Mucosa of rectum (tissue), 2 donors: ENCODE data around the gene DNHD1.

Experiments
- H3K27ac ChIP-seq, 2 donors: one replicate each; pipeline ENCODE4 v1.7.0; 2013; ENCODE audit warnings: inconsistent platforms in 2 of 2, low read depth in 2 of 2, low read length in 2 of 2
- H3K27me3 ChIP-seq, 2 donors: one replicate each; pipeline ENCODE4 v1.7.0; 2013; ENCODE audit warnings: low read length in 2 of 2; ENCODE audit not compliant: control insufficient read depth in 2 of 2, insufficient read depth in 2 of 2
- H3K36me3 ChIP-seq, 2 donors: one replicate each; pipeline ENCODE4 v1.7.0; 2013; ENCODE audit warnings: low read length in 2 of 2; ENCODE audit not compliant: control insufficient read depth in 2 of 2, insufficient read depth in 2 of 2
- H3K4me1 ChIP-seq, 2 donors: one replicate each; pipeline ENCODE4 v1.7.0; 2013; ENCODE audit warnings: low read length in 2 of 2, mild to moderate bottlenecking in 1 of 2; ENCODE audit not compliant: control insufficient read depth in 2 of 2, insufficient read depth in 2 of 2
- H3K4me3 ChIP-seq, 2 donors: one replicate each; pipeline ENCODE4 v1.7.0; 2013; ENCODE audit warnings: low read length in 2 of 2
- H3K9ac ChIP-seq, 2 donors: one replicate each; pipeline ENCODE4 v1.7.0; 2013; ENCODE audit warnings: low read length in 2 of 2, low read depth in 1 of 2, mild to moderate bottlenecking in 1 of 2
- H3K9me3 ChIP-seq, 2 donors: one replicate each; pipeline ENCODE4 v1.7.0; 2013; ENCODE audit warnings: low read length in 2 of 2; ENCODE audit not compliant: control insufficient read depth in 2 of 2
- donor health status: healthy.
- donor health status: Normal muscosa, but diverticular disease.

DNHD1 gene

GRCh38 chr11:6559369-6559768 is 62.3 kb downstream of the DNHD1 start:
- no peaks in the 10 kb centered on the region for H3K27me3 ChIP-seq
- no peak overlapping the region for H3K27ac ChIP-seq
- no peaks in the 10 kb centered on the region for H3K36me3 ChIP-seq
- H3K9me3 ChIP-seq: no peaks in the 10 kb centered on the region
- no peaks in the 10 kb centered on the region for H3K4me1 ChIP-seq
- no peak overlapping the region for H3K9ac ChIP-seq
- H3K4me3 ChIP-seq: no peak overlapping the region

- Histone ChIP-seq H3K4me3 (no peak overlapping the region), H3K36me3 (no peaks in the 10 kb centered on the region), H3K27ac (no peak overlapping the region), H3K9me3 (no peaks in the 10 kb centered on the region), H3K27me3 (no peaks in the 10 kb centered on the region), H3K4me1 (no peaks in the 10 kb centered on the region), H3K9ac (no peak overlapping the region)
Observed at GRCh38 chr11:6561288-6561687, 64.2 kb downstream of the DNHD1 start.

GRCh38 chr11:6563121-6563619 is 66.1 kb downstream of the DNHD1 start:
- Histone ChIP-seq H3K27me3 (no peaks in the 10 kb centered on the region), H3K27ac (no peak overlapping the region), H3K36me3 (no peaks in the 10 kb centered on the region), H3K9ac (no peak overlapping the region), H3K9me3 (no peaks in the 10 kb centered on the region), H3K4me1 (no peaks in the 10 kb centered on the region), H3K4me3 (no peak overlapping the region)

- H3K27ac ChIP-seq: no peak overlapping the region
- no peaks in the 10 kb centered on the region for H3K4me1 ChIP-seq
- H3K27me3 ChIP-seq: no peaks in the 10 kb centered on the region
- no peaks in the 10 kb centered on the region for H3K9me3 ChIP-seq
- no peaks in the 10 kb centered on the region for H3K36me3 ChIP-seq
- no peak overlapping the region for H3K9ac ChIP-seq
- H3K4me3 ChIP-seq: no peak overlapping the region
Observed at GRCh38 chr11:6563667-6564066, 66.6 kb downstream of the DNHD1 start.

- Histone ChIP-seq H3K36me3 (no peaks in the 10 kb centered on the region), H3K27ac (no peak overlapping the region), H3K4me1 (no peaks in the 10 kb centered on the region), H3K27me3 (no peaks in the 10 kb centered on the region), H3K9me3 (no peaks in the 10 kb centered on the region), H3K4me3 (no peak overlapping the region), H3K9ac (no peak overlapping the region)
Observed at GRCh38 chr11:6565325-6565724, 68.2 kb downstream of the DNHD1 start.

- Histone ChIP-seq H3K9ac (no peak overlapping the region), H3K27ac (no peak overlapping the region), H3K4me3 (no peak overlapping the region), H3K9me3 (no peaks in the 10 kb centered on the region), H3K27me3 (no peaks in the 10 kb centered on the region), H3K4me1 (no peaks in the 10 kb centered on the region), H3K36me3 (no peaks in the 10 kb centered on the region)
Observed at GRCh38 chr11:6565988-6566703, 69.1 kb downstream of the DNHD1 start.

- H3K27ac ChIP-seq: no peak overlapping the region
- no peak overlapping the region for H3K9ac ChIP-seq
- H3K4me1 ChIP-seq: no peaks in the 10 kb centered on the region
- no peaks in the 10 kb centered on the region for H3K9me3 ChIP-seq
- H3K27me3 ChIP-seq: no peaks in the 10 kb centered on the region
- H3K36me3 ChIP-seq: no peaks in the 10 kb centered on the region
- no peak overlapping the region for H3K4me3 ChIP-seq
Observed at GRCh38 chr11:6566704-6567370, 69.8 kb downstream of the DNHD1 start.

GRCh38 chr11:6567371-6567745 is 70.3 kb downstream of the DNHD1 start:
- no peaks in the 10 kb centered on the region for H3K27me3 ChIP-seq
- no peaks in the 10 kb centered on the region for H3K9me3 ChIP-seq
- H3K4me3 ChIP-seq: no peak overlapping the region
- H3K4me1 ChIP-seq: no peaks in the 10 kb centered on the region
- no peak overlapping the region for H3K9ac ChIP-seq
- no peak overlapping the region for H3K27ac ChIP-seq
- no peaks in the 10 kb centered on the region for H3K36me3 ChIP-seq

- Histone ChIP-seq H3K4me3 (no peak overlapping the region), H3K36me3 (no peaks in the 10 kb centered on the region), H3K9ac (no peak overlapping the region), H3K9me3 (no peaks in the 10 kb centered on the region), H3K27ac (no peak overlapping the region), H3K27me3 (no peaks in the 10 kb centered on the region), H3K4me1 (no peaks in the 10 kb centered on the region)
Observed at GRCh38 chr11:6568191-6568918, 71.3 kb downstream of the DNHD1 start.

GRCh38 chr11:6569706-6570105 is 72.6 kb downstream of the DNHD1 start:
- Histone ChIP-seq H3K4me3 (no peak overlapping the region), H3K27me3 (no peaks in the 10 kb centered on the region), H3K27ac (no peak overlapping the region), H3K9ac (no peak overlapping the region), H3K36me3 (no peaks in the 10 kb centered on the region), H3K9me3 (no peaks in the 10 kb centered on the region), H3K4me1 (no peaks in the 10 kb centered on the region)
